A673 (cell line): ENCODE measurements around the gene SSBP4.

ENCODE experiments used
- EZH2 ChIP-seq: fragments of 200-600 bp; sonication (generic); IDR thresholded peaks from 2 replicates; pipeline ENCODE4 v1.6.1; 2017; ENCODE audit warnings: borderline replicate concordance, low read depth, mild to moderate bottlenecking, mixed read lengths, antibody characterized with exemption, low read length; ENCODE audit not compliant: poor library complexity, severe bottlenecking
- TF ChIP-seq, protein P1 (sequence below): fragments of 300-800, 200-600 bp; sonication (generic); conservative IDR thresholded peaks from 2 replicates; pipeline ENCODE4 v1.5.1; 2017; ENCODE audit warnings: low read depth, mild to moderate bottlenecking, antibody characterized with exemption, low read length, moderate library complexity, mixed read lengths

DNA sequence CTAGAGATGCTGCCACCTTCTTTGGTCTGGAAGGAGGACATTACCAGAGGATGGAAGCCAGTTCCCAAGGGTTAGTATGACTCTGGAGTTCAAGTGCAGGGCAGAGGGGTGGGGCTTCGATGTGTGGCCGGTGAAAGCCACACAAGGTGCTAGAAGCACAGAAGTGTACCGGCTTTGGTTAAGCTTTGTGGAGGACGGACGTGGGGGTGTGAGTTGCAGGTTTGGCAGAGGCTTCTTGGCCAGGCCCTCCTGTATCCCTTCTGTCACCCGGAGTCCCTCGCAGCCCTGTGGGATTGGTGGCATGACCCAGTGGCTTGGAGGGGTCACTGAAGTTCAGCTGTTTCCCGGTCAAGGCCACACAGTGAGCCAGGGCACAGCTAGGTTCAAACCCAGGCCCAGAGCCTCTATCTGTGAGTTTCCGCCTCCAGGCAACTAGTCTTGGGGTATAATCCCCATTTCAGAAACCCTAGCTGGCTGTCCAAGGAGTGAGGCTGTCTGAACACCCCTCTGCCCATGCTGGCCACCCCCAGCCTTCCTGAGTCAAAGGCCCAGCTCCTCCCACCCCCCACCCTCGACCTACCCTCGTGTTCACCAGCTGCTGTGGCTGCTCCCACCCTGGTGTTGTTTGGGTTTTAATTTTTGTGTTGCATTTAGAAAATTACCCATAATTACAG lies 4.6 kb upstream of the SSBP4 start:
- TF ChIP-seq, protein P1, sequence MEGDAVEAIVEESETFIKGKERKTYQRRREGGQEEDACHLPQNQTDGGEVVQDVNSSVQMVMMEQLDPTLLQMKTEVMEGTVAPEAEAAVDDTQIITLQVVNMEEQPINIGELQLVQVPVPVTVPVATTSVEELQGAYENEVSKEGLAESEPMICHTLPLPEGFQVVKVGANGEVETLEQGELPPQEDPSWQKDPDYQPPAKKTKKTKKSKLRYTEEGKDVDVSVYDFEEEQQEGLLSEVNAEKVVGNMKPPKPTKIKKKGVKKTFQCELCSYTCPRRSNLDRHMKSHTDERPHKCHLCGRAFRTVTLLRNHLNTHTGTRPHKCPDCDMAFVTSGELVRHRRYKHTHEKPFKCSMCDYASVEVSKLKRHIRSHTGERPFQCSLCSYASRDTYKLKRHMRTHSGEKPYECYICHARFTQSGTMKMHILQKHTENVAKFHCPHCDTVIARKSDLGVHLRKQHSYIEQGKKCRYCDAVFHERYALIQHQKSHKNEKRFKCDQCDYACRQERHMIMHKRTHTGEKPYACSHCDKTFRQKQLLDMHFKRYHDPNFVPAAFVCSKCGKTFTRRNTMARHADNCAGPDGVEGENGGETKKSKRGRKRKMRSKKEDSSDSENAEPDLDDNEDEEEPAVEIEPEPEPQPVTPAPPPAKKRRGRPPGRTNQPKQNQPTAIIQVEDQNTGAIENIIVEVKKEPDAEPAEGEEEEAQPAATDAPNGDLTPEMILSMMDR = no peak
- TF ChIP-seq EZH2 = no peak
